Vagina (tissue), 2 donors: ENCODE data around the gene AGRN.

ENCODE experiments used
- CTCF ChIP-seq, 3 experiments: fragments of 450-650 bp in 2 of 3; fragments of 200-600 bp in 1 of 3; sonication (generic) in 1 of 3; IDR thresholded peaks; one replicate each; pipeline ENCODE4 v1.5.1; 2017 to 2019; ENCODE audit warnings: antibody characterized with exemption in 3 of 3, mild to moderate bottlenecking in 2 of 3, moderate library complexity in 2 of 3
- POLR2A ChIP-seq, 2 donors: fragments of 450-650 bp; IDR thresholded peaks; one replicate each; pipeline ENCODE4 v1.6.1; 2017; ENCODE audit warnings: antibody characterized with exemption in 2 of 2, mild to moderate bottlenecking in 2 of 2, moderate library complexity in 2 of 2
- POLR2AphosphoS5 ChIP-seq, 2 donors: sonication (generic); formaldehyde crosslinking; IDR thresholded peaks; one replicate each; pipeline ENCODE4 v1.9.0; 2017; ENCODE audit warnings: antibody characterized with exemption in 2 of 2, mild to moderate bottlenecking in 2 of 2, low read depth in 1 of 2; ENCODE audit not compliant: insufficient read depth in 1 of 2

GRCh38 chr1:1038694-1039093, 18.8 kb downstream of the AGRN start:
- TF ChIP-seq POLR2A (IDR thresholded peaks at IDR 0.05): no peak
- no peak for TF ChIP-seq CTCF (IDR thresholded peaks at IDR 0.05)
- TF ChIP-seq POLR2AphosphoS5 (IDR thresholded peaks at IDR 0.05; ENCODE audit: insufficient read depth in 1 of 2, low read depth in 1 of 2): no peak
